Measurements from ENCODE around the gene BEND7. TPM values are rescaled to one million over a fixed set of nuclear protein-coding genes. Genes with fewer than 3 reads are reported as not detected.
A peak's percentile ranks its signal among the peaks of the same experiment; 100 is the strongest.

BEND7 gene
- total RNA-seq, 2 experiments from 2014 or later, result not detected

DNA sequence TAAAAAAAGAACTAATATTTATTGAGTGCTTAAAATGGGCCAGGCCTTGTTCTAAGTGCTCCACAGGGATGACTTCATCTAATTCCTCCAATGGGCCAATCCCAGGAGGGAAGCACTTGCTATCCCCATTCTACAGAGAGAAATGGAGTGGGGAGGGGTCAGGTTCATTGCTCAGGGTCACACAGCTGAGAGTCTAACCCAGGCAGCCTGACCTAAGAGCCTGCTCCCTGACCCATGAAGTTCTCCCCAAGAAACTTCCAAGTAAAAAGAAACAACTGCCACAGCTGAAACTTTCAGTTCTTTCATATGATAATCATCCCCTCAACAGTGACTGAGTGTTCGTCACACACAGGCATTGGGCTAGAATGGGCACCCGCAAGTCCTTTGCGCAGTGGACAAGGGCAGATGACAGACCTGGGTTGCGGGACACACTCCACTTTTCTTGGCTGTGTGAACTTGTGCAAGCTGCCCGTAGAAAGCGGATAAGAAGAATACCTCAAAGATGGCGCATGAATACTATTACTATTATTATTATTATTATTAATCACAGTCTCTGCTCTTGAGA lies 39.7 kb downstream of the BEND7 start:
- H3K27me3 Mint-ChIP-seq, result peaks cover 12% of the 10 kb centered on the region
- H3K27ac Mint-ChIP-seq, result no peak overlapping the region
- no peaks in the 10 kb centered on the region for H3K36me3 Mint-ChIP-seq (ENCODE audit: low read depth)
- H3K4me1 Mint-ChIP-seq, result no peaks in the 10 kb centered on the region
- ChIA-PET POLR2A (no interaction called here), CTCF (no interaction called here)
- no peaks in the 10 kb centered on the region for H3K9me3 Mint-ChIP-seq
- DNase-seq, result no peak
- no peak overlapping the region for H3K4me3 Mint-ChIP-seq

DNA sequence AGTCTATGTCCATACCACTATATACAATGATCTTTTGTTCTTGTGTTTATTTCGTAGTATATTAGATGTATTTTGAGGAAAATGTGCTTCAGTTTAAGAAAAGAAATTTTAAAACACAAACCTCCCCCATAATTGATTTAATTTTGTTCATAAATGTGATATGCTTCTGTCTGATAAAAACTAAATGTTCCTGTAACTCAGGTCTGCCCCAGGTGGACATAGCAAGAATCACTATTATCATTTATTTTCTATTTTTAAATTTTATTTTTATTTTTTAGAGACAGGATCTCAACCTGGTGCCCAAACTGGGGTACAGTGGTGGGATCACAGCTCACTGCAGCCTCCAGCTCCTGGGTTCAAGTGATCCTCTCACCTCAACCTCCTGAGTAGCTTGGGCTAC lies 43.2 kb downstream of the BEND7 start:
- Mint-ChIP-seq H3K27ac (no peak overlapping the region), H3K4me1 (no peaks in the 10 kb centered on the region), H3K4me3 (no peak overlapping the region), H3K9me3 (no peaks in the 10 kb centered on the region), H3K36me3 (ENCODE audit: low read depth) (no peaks in the 10 kb centered on the region), H3K27me3 (peaks cover 26% of the 10 kb centered on the region)
- DNase-seq, result no peak
- POLR2A ChIA-PET, result no interaction called here
- CTCF ChIA-PET, result no interaction called here

DNA sequence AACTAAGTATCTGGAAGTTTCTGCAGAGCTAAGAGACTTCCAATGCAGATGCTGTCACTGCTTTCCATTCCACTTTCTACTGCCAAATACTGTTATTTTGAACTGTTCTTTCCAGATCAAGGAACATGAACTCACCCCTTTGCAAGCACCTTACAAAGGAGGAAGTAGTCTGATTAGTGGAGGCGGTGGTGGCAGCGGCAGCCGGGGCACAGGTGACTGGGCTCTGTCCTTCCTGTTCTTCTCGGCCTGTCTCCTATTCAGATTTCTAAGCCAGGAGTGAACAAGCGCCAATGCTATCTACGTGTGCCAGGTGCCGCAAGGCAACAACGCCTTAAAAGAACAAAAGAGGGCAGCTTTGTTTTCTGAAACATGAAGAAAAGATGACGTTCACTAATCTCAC lies 44.9 kb downstream of the BEND7 start:
- no peak overlapping the region for H3K4me3 Mint-ChIP-seq
- H3K9me3 Mint-ChIP-seq, result no peaks in the 10 kb centered on the region
- peaks cover 25% of the 10 kb centered on the region for H3K27me3 Mint-ChIP-seq
- H3K36me3 Mint-ChIP-seq (ENCODE audit: low read depth), result no peaks in the 10 kb centered on the region
- ChIA-PET CTCF (interaction anchor here (1.0 kb wide), 1 partner anchor 43 kb away, joined by 3 read pairs; no protein-coding TSS in a partner anchor), POLR2A (no interaction called here)
- no peak overlapping the region for H3K27ac Mint-ChIP-seq
- DNase-seq, result no peak
- no peaks in the 10 kb centered on the region for H3K4me1 Mint-ChIP-seq

DNA sequence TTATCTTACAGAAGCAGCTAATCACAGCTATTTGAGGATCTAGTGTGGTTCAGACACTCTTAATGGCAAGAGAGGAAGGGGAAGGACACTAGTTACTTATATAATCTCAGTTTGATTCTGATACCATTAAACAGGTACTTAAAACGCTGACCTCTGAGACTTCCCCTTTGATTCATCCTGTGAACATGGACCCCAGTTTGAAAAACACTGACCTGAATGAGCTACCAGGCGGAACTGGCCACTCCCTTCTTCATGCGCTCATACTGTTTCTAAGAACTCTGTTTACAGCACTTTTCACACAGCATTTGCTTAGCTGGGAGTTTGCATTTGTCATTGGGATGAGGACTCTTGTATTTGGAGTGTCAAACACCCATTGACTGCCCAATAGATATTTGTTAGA lies 45.7 kb downstream of the BEND7 start:
- H3K4me1 Mint-ChIP-seq, result no peaks in the 10 kb centered on the region
- H3K27ac Mint-ChIP-seq, result no peak overlapping the region
- H3K9me3 Mint-ChIP-seq, result no peaks in the 10 kb centered on the region
- peaks cover 26% of the 10 kb centered on the region for H3K27me3 Mint-ChIP-seq
- no peak for DNase-seq
- ChIA-PET CTCF (no interaction called here), POLR2A (interaction anchor here (1.2 kb wide), 1 partner anchor 12 kb away, joined by 3 read pairs; no protein-coding TSS in a partner anchor)
- no peak overlapping the region for H3K4me3 Mint-ChIP-seq
- H3K36me3 Mint-ChIP-seq (ENCODE audit: low read depth), result no peaks in the 10 kb centered on the region

DNA sequence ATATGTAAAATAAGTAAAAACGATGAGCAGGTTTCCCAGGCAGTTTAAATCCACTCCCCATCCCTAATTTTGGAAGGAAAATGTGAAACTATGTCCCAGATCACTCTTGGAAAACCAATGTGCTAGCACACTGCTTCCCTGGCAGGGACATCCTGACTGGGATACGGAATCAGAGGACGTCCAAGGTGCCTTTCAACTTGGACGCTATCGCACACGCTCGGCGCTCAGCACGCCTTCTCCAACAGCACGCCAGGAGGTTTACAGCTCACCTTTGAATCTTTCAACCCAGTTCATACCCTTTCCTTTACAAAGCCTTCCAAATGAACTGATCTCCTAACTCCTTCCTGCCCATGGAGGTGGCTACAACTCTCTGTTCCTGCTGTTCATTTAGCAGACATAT lies 47.1 kb downstream of the BEND7 start:
- no peaks in the 10 kb centered on the region for H3K4me1 Mint-ChIP-seq
- no peaks in the 10 kb centered on the region for H3K9me3 Mint-ChIP-seq
- no peak for DNase-seq
- no peak overlapping the region for H3K4me3 Mint-ChIP-seq
- POLR2A ChIA-PET, result no interaction called here
- no peak overlapping the region for H3K27ac Mint-ChIP-seq
- CTCF ChIA-PET, result no interaction called here
- H3K36me3 Mint-ChIP-seq (ENCODE audit: low read depth), result no peaks in the 10 kb centered on the region
- peaks cover 31% of the 10 kb centered on the region for H3K27me3 Mint-ChIP-seq

DNA sequence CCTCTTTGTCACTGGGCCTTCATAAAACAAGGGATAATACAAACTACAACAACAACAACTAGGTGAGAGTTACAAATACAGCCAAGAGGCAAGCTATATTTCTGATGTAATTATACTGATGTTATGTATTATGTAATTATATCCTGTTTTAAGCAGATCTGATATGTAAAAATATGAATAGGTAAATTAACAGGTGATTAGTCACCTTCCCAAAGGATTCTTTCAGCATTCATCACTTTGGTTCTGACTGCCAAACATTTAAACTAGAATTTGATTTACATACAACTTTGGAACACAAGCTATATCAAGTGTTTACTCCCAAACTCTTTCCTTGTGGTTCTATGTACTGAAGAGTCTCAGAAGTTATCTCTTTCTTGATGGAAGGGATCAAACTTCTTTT lies 53.7 kb downstream of the BEND7 start:
- no peaks in the 10 kb centered on the region for H3K36me3 Mint-ChIP-seq (ENCODE audit: low read depth)
- H3K9me3 Mint-ChIP-seq, result no peaks in the 10 kb centered on the region
- no peaks in the 10 kb centered on the region for H3K4me1 Mint-ChIP-seq
- DNase-seq, result no peak
- H3K4me3 Mint-ChIP-seq, result no peak overlapping the region
- no peak overlapping the region for H3K27ac Mint-ChIP-seq
- CTCF ChIA-PET, result no interaction called here
- H3K27me3 Mint-ChIP-seq, result peaks cover 10% of the 10 kb centered on the region
- POLR2A ChIA-PET, result no interaction called here

DNA sequence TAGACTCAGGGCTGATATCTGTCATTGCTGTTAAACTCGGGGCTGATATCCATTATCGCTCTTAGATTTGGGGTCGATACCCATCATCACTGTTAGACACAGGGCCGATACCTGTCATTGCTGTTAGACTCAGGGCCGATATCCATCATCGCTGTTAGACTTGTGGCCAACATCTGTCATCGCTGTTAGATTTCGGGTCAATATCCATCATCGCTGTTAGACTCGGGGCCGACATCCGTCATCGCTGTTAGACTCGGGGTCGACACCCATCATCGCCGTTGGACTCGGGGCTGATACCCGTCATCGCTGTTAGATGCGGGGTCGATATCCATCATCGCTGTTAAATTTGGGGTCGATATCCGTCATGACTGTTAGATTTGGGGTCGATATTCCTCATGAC lies 54.8 kb downstream of the BEND7 start:
- ChIA-PET CTCF (no interaction called here), POLR2A (no interaction called here)
- peaks cover 6% of the 10 kb centered on the region for H3K27me3 Mint-ChIP-seq
- H3K4me3 Mint-ChIP-seq, result no peak overlapping the region
- H3K9me3 Mint-ChIP-seq, result no peaks in the 10 kb centered on the region
- no peak overlapping the region for H3K27ac Mint-ChIP-seq
- H3K4me1 Mint-ChIP-seq, result no peaks in the 10 kb centered on the region
- no peaks in the 10 kb centered on the region for H3K36me3 Mint-ChIP-seq (ENCODE audit: low read depth)
- no peak for DNase-seq

DNA sequence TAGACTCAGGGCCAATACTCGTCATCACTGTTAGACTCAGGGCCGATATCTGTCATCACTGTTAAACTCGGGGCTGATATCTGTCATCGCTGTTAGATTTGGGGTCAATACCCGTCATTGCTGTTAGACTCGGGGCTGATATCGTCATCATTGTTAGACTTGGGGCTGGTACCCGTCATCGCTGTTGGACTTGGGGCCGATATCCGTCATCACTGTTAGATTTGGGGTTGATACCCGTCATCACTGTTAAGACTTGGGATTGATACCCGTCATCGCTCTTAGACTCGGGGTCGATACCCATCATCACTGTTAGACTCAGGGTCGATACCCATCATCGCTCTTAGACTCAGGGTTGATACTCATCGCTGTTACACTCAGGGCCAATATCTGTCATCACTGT lies 56.5 kb downstream of the BEND7 start:
- ChIA-PET CTCF (no interaction called here), POLR2A (no interaction called here)
- Mint-ChIP-seq H3K36me3 (ENCODE audit: low read depth) (no peaks in the 10 kb centered on the region), H3K27me3 (peaks cover 3% of the 10 kb centered on the region), H3K4me1 (no peaks in the 10 kb centered on the region), H3K9me3 (no peaks in the 10 kb centered on the region), H3K4me3 (no peak overlapping the region), H3K27ac (no peak overlapping the region)
- DNase-seq, result no peak

DNA sequence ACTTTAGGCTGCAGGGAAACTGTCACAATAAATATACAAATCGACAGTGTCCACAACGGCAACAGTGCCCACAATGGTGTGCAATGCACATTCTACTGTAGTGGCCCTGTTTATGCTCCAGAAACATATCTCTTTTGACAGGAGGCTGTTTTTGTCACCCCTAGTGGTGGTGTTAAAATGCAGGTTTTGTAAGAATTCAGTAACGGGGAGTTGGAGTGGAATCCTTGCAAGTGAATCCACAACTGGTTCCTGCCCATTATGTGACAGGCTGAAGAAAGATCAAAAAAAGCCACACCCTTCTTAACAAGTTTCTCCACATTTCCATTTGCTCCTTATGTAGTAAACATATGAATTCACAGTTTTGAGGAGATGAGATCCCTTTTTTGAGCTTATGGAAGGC lies 58.5 kb downstream of the BEND7 start:
- POLR2A ChIA-PET, result no interaction called here
- Mint-ChIP-seq H3K4me1 (no peaks in the 10 kb centered on the region), H3K27me3 (peaks cover 3% of the 10 kb centered on the region), H3K36me3 (ENCODE audit: low read depth) (no peaks in the 10 kb centered on the region), H3K27ac (no peak overlapping the region), H3K4me3 (no peak overlapping the region), H3K9me3 (no peaks in the 10 kb centered on the region)
- CTCF ChIA-PET, result interaction anchor here (1.7 kb wide), 1 partner anchor 30 kb away, joined by 5 read pairs; no protein-coding TSS in a partner anchor
- no peak for DNase-seq

DNA sequence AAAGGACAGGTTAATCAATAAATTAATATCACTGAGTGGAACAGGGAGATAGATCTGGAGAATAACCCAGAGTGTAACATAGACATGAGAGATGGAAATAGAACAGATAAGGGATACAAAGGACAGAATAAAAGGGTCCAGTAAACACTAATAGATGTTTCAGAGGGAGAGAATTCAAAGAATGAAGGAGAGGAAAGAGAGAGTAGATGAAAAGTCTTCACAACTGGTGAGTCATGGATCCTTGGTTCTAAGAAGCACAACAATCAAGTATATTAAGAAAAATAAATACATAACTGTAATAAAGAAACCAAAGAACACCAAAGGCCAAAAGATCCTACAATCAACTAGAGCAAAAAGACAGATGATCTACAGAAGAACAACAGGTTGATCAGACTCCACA lies 66.3 kb downstream of the BEND7 start:
- Mint-ChIP-seq H3K9me3 (no peaks in the 10 kb centered on the region), H3K36me3 (ENCODE audit: low read depth) (no peaks in the 10 kb centered on the region), H3K27me3 (peaks cover 21% of the 10 kb centered on the region), H3K4me1 (no peaks in the 10 kb centered on the region), H3K27ac (no peak overlapping the region), H3K4me3 (no peak overlapping the region)
- CTCF ChIA-PET, result no interaction called here
- POLR2A ChIA-PET, result no interaction called here
- no peak for DNase-seq

DNA sequence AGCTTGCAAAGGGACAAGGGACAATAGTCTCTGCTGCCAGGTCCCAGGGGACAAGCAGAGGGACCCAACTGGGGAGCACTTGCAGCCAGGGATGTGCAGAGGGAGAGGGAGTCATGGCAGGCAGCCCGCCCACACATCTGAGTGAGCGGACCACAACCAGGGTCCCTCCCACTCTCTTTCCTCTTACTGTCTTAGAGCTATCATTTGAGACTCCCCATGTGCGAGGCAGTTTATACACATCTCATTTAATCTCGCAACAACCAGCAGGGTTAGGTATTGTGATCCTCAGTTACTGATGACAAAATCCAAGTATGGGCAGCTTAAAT lies 70.2 kb downstream of the BEND7 start:
- ChIA-PET POLR2A (interaction anchor here (0.6 kb wide), 1 partner anchor 1068 kb away, joined by 4 read pairs; no protein-coding TSS in a partner anchor), CTCF (no interaction called here)
- H3K4me3 Mint-ChIP-seq, result no peak overlapping the region
- H3K27ac Mint-ChIP-seq, result no peak overlapping the region
- no peak for DNase-seq
- no peaks in the 10 kb centered on the region for H3K9me3 Mint-ChIP-seq
- peaks cover 20% of the 10 kb centered on the region for H3K27me3 Mint-ChIP-seq
- peaks cover 4% of the 10 kb centered on the region for H3K4me1 Mint-ChIP-seq
- H3K36me3 Mint-ChIP-seq (ENCODE audit: low read depth), result no peaks in the 10 kb centered on the region

DNA sequence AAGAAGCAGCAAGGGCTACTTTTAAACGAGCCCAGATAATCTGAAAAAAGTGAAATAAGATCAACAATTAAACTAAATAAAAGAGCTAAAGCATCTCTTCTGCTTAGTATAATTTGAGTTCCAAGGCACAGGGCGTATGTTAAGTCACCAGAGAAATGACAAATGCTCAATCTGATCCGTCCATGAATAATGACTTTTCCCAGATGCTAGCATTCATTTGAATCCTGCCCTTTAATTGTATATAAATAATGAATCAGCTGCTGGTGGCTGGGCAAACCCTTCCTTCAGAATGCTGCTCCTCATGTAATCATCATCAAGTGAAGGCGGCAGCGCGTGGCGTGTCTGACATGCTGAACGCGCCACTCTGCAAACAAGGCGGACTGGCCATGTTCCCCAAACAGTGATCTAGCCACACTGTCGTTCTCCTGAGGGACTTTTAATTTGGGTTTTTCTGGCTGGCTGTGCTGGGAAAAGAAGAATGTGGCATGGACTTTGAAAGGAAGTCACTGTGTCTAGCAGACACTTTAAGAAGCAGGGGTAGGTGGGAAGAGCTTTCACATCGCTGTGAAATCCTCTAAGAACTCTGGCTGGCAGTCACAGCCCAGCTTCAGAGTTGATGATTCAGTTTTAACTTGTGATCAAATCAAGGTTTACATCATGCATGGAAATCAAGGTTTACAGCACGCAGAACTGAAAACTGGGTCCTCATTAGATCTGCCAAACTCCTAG lies 70.7 kb downstream of the BEND7 start:
- POLR2A ChIA-PET, result interaction anchor here (0.6 kb wide), 1 partner anchor 1067 kb away, joined by 4 read pairs; no protein-coding TSS in a partner anchor
- H3K9me3 Mint-ChIP-seq, result no peaks in the 10 kb centered on the region
- no peak overlapping the region for H3K27ac Mint-ChIP-seq
- H3K36me3 Mint-ChIP-seq (ENCODE audit: low read depth), result no peaks in the 10 kb centered on the region
- peaks cover 4% of the 10 kb centered on the region for H3K4me1 Mint-ChIP-seq
- H3K4me3 Mint-ChIP-seq, result no peak overlapping the region
- no peak for DNase-seq
- H3K27me3 Mint-ChIP-seq, result peaks cover 18% of the 10 kb centered on the region
- CTCF ChIA-PET, result no interaction called here

DNA sequence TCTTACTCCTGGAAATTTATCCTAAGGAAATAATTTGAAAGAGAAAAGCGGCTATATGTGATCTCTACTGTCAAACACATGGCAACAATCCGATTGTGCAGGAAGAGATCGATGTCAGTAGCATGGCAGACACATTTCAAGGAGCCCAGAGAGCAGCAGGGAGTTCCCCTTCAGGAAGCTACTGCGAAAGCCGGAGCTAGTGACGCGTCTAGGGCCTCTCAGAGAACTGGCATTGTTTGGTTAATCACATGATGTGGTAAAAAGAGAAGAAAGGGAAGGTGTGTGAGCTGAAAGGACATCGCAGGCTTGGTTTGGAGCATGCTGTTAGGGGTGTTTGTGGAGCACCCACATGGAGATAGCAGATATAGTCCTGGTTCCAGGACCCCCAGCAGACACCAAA lies 74.9 kb downstream of the BEND7 start:
- H3K9me3 Mint-ChIP-seq, result no peaks in the 10 kb centered on the region
- ChIA-PET POLR2A (no interaction called here), CTCF (interaction anchor here (2.5 kb wide), 1 partner anchor 13 kb away, joined by 12 read pairs; no protein-coding TSS in a partner anchor)
- H3K27me3 Mint-ChIP-seq, result peaks cover 27% of the 10 kb centered on the region
- no peak overlapping the region for H3K4me3 Mint-ChIP-seq
- no peak overlapping the region for H3K27ac Mint-ChIP-seq
- H3K4me1 Mint-ChIP-seq, result peaks cover 4% of the 10 kb centered on the region
- no peaks in the 10 kb centered on the region for H3K36me3 Mint-ChIP-seq (ENCODE audit: low read depth)
- DNase-seq, result peak; percentile 21

DNA sequence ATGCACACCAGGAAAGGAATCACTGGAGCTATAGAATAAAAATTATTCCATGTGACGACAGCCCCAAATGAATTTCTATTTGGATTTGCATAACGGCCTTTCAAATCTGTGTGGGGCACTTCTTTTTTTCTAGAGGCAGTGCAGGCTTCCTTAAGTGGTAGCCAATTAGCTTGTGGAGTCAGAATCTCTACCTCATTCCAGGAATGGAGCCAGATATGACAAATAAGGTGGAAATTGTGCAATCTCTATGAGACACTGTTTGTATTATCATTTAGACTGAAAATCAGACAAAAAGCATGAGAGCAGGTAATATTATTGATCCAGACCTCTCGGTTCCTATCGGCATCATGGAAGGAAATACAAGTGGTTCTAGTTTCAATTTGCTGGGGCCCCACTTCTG lies 78.7 kb downstream of the BEND7 start:
- H3K36me3 Mint-ChIP-seq (ENCODE audit: low read depth), result no peaks in the 10 kb centered on the region
- H3K27ac Mint-ChIP-seq, result no peak overlapping the region
- CTCF ChIA-PET, result interaction anchor here (2.0 kb wide), 1 partner anchor 10 kb away, joined by 10 read pairs; no protein-coding TSS in a partner anchor
- no peaks in the 10 kb centered on the region for H3K9me3 Mint-ChIP-seq
- DNase-seq, result no peak
- no peak overlapping the region for H3K4me3 Mint-ChIP-seq
- H3K4me1 Mint-ChIP-seq, result peaks cover 4% of the 10 kb centered on the region
- H3K27me3 Mint-ChIP-seq, result peaks cover 23% of the 10 kb centered on the region
- POLR2A ChIA-PET, result no interaction called here

All from activated CD4-positive, alpha-beta memory T cell treated with anti-CD3 and anti-CD28 coated beads, Interleukin-2, amount 10 ng/mL, durations not matched to agents 7 days and 5 days (primary cell).